Body of pancreas (tissue), 4 donors: ENCODE data around the gene IGFL4.

Experiments used
- POLR2A ChIP-seq, 3 donors: fragments of 450-650 bp; IDR thresholded peaks; one replicate each; pipeline ENCODE4 v1.6.1; 2016; ENCODE audit warnings: antibody characterized with exemption in 3 of 3, mild to moderate bottlenecking in 2 of 3
- TF ChIP-seq, protein P1 (sequence below), 7 experiments: fragments of 450-650 bp in 4 of 7; fragments of 200-600 bp in 3 of 7; sonication (generic) in 3 of 7; IDR thresholded peaks; one replicate each; pipeline ENCODE4 v1.5.1; 2016 to 2019; ENCODE audit warnings: antibody characterized with exemption in 7 of 7

DNA sequence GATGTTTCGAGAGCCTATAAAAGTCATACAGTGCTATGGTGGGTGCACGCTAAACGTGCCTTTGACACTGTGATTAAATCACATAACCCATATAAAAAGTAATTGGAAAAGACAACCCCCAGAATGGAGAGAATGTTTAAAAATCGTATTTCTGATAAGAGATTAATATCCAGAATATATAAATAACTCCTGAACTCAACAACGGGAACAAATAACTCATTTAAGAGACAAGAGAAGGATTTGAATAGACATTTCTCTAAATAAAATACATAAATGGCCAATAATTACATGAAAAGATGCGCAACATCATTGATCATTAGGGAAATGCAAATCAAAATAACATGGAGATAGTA lies 37.0 kb upstream of the IGFL4 start:
- TF ChIP-seq, protein P1, sequence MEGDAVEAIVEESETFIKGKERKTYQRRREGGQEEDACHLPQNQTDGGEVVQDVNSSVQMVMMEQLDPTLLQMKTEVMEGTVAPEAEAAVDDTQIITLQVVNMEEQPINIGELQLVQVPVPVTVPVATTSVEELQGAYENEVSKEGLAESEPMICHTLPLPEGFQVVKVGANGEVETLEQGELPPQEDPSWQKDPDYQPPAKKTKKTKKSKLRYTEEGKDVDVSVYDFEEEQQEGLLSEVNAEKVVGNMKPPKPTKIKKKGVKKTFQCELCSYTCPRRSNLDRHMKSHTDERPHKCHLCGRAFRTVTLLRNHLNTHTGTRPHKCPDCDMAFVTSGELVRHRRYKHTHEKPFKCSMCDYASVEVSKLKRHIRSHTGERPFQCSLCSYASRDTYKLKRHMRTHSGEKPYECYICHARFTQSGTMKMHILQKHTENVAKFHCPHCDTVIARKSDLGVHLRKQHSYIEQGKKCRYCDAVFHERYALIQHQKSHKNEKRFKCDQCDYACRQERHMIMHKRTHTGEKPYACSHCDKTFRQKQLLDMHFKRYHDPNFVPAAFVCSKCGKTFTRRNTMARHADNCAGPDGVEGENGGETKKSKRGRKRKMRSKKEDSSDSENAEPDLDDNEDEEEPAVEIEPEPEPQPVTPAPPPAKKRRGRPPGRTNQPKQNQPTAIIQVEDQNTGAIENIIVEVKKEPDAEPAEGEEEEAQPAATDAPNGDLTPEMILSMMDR (IDR thresholded peaks at IDR 0.05): peak in 1 of 7 experiments; percentile 2
- no peak for TF ChIP-seq POLR2A (IDR thresholded peaks at IDR 0.05)
